Myometrial cell (primary cell): ENCODE measurements around the gene PNPLA6. TPM values are rescaled to one million over a fixed set of nuclear protein-coding genes. Genes with fewer than 3 reads are reported as not detected.

Experiments used
- total RNA-seq: library from RNA; depleted of rRNA; stranded (reverse); fragments of >200 nt; gene quantifications from 2 replicates; pipeline ENCODE4 v1.2.3, GENCODE V29; 2015

Gene PNPLA6
- 159 and 163 TPM in 2 replicates for total RNA-seq

GRCh38 chr19:7535047-7535997, at the start of gene PNPLA6:
Gene PNPLA6 (plus strand): TSS chr19:7535717. CDS start chr19:7535789, 72 bp downstream.

GRCh38 chr19:7488736-7489353, 46.7 kb upstream of the PNPLA6 start, which contains the start of gene PEX11G:
Gene PEX11G (minus strand): TSS chr19:7489035. CDS start chr19:7489010, 25 bp downstream.

GRCh38 chr19:7515645-7516151, 19.8 kb upstream of the PNPLA6 start, which contains the start of gene ZNF358:
Gene ZNF358 (plus strand): TSS chr19:7516103. CDS start chr19:7519243, 3,140 bp downstream.

GRCh38 chr19:7522072-7522922, 13.2 kb upstream of the PNPLA6 start, which contains the start of gene MCOLN1:
Gene MCOLN1 (plus strand): TSS chr19:7522624. CDS start chr19:7522751, 127 bp downstream.

GRCh38 chr19:7595466-7596133, 60.1 kb downstream of the PNPLA6 start, which contains the start of gene CAMSAP3:
Gene CAMSAP3 (plus strand): TSS chr19:7595863. CDS start chr19:7596003, 140 bp downstream.

Other genes starting within 250 kb of the PNPLA6 start
- 6.4 and 21.9 TPM in 2 replicates for gene INSR, start 241.3 kb upstream of the PNPLA6 start, total RNA-seq
- 40.6 and 48.7 TPM in 2 replicates for gene ARHGEF18, start 186.8 kb upstream of the PNPLA6 start, total RNA-seq
- 2.6 and 3.9 TPM in 2 replicates for gene PEX11G, start 46.7 kb upstream of the PNPLA6 start, total RNA-seq
- 20.2 and 22.5 TPM in 2 replicates for gene ZNF358, start 19.6 kb upstream of the PNPLA6 start, total RNA-seq
- gene MCOLN1, start 13.1 kb upstream of the PNPLA6 start, total RNA-seq: 3.9 and 4.6 TPM in 2 replicates
- not detected in 2 replicates for gene CAMSAP3, start 60.1 kb downstream of the PNPLA6 start, total RNA-seq
- gene XAB2, start 93.8 kb downstream of the PNPLA6 start, total RNA-seq: 42.2 and 45.3 TPM in 2 replicates
- gene PET100, start 94.1 kb downstream of the PNPLA6 start, total RNA-seq: 4.9 and 7.4 TPM in 2 replicates
- not detected in 2 replicates for gene PCP2, start 98.0 kb downstream of the PNPLA6 start, total RNA-seq
- gene STXBP2, start 101.4 kb downstream of the PNPLA6 start, total RNA-seq: 12.1 and 22.8 TPM in 2 replicates
- not detected in 2 replicates for gene RETN, start 133.3 kb downstream of the PNPLA6 start, total RNA-seq
- not detected in 2 replicates for gene MCEMP1, start 141.4 kb downstream of the PNPLA6 start, total RNA-seq
- 86.2 and 107 TPM in 2 replicates for gene TRAPPC5, start 145.1 kb downstream of the PNPLA6 start, total RNA-seq
- not detected in 2 replicates for gene FCER2, start 166.4 kb downstream of the PNPLA6 start, total RNA-seq
- gene CLEC4G, start 196.4 kb downstream of the PNPLA6 start, total RNA-seq: not detected in 2 replicates
- not detected in 2 replicates for gene CD209, start 211.8 kb downstream of the PNPLA6 start, total RNA-seq
- gene CLEC4M, start 227.5 kb downstream of the PNPLA6 start, total RNA-seq: not detected in 2 replicates